A673 (cell line): ENCODE results near the gene DSTN. TPM values are rescaled to one million over a fixed set of nuclear protein-coding genes. Genes with fewer than 3 reads are reported as not detected.

Experiments
- BruUV-seq: library from RNA; stranded (reverse); fragments of 400-500 nt; replicated peaks from 2 replicates; lab custom pipeline; 2021; lab: Mats Ljungman, UMichigan
- CTCF ChIA-PET: fragments of 300-600 bp; sonication (Branson Sonifier 250); formaldehyde crosslinking; loops from one replicate; lab custom pipeline; 2022; ENCODE audit warnings: antibody characterized with exemption; lab: Charles Lee
- POLR2A ChIA-PET: fragments of 300-600 bp; sonication (Branson Sonifier 250); formaldehyde crosslinking; loops from one replicate; lab custom pipeline; 2022; ENCODE audit warnings: antibody characterized with exemption; ENCODE audit not compliant: low non-redundant PET; lab: Charles Lee
- DNase-seq: peaks from one replicate; pipeline ENCODE4 v3.0.0-alpha.2; 2015; ENCODE audit warnings: low spot score
- H3K27ac ChIP-seq: fragments of 200-600 bp; sonication (generic); 2 replicates; pipeline ENCODE4 v1.5.1; 2016; ENCODE audit warnings: mixed run types, low read depth, mild to moderate bottlenecking, mixed read lengths, antibody characterized with exemption, low read length; ENCODE audit not compliant: poor library complexity, severe bottlenecking
- H3K27me3 ChIP-seq: fragments of 200-600 bp; sonication (generic); replicated peaks from 2 replicates; pipeline ENCODE4 v1.6.1; 2017; ENCODE audit warnings: mixed run types, low read depth, mild to moderate bottlenecking, mixed read lengths, antibody characterized with exemption, low read length; ENCODE audit not compliant: insufficient read depth, poor library complexity
- H3K36me3 ChIP-seq: fragments of 200-600 bp; sonication (generic); 2 replicates; pipeline ENCODE4 v1.6.1; 2016; ENCODE audit warnings: mixed run types, mild to moderate bottlenecking, mixed read lengths, antibody characterized with exemption, low read length; ENCODE audit not compliant: insufficient read depth, poor library complexity, severe bottlenecking
- H3K4me1 ChIP-seq: fragments of 200-600 bp; sonication (generic); 2 replicates; pipeline ENCODE4 v1.6.1; 2017; ENCODE audit warnings: mixed run types, mild to moderate bottlenecking, mixed read lengths, antibody characterized with exemption, low read length; ENCODE audit not compliant: insufficient read depth, poor library complexity, severe bottlenecking
- H3K4me3 ChIP-seq: fragments of 200-600 bp; sonication (generic); 2 replicates; pipeline ENCODE4 v1.5.1; 2016; ENCODE audit warnings: low read depth, mixed run types, mild to moderate bottlenecking, mixed read lengths, low read length; ENCODE audit not compliant: poor library complexity, severe bottlenecking
- H3K9me3 ChIP-seq: fragments of 200-600 bp; sonication (generic); 2 replicates; pipeline ENCODE4 v1.6.1; 2016; ENCODE audit warnings: mixed run types, low read depth, mild to moderate bottlenecking, mixed read lengths, antibody characterized with exemption, low read length; ENCODE audit not compliant: poor library complexity, severe bottlenecking
- EZH2 ChIP-seq: fragments of 200-600 bp; sonication (generic); IDR thresholded peaks from 2 replicates; pipeline ENCODE4 v1.6.1; 2017; ENCODE audit warnings: borderline replicate concordance, low read depth, mild to moderate bottlenecking, mixed read lengths, antibody characterized with exemption, low read length; ENCODE audit not compliant: poor library complexity, severe bottlenecking
- intact Hi-C: fragments of 100-400 bp; cut with micrococcal nuclease; formaldehyde crosslinking; loops from one replicate; pipeline ENCODE4 v1.10.0; 2022; ENCODE audit not compliant: unreplicated experiment
- total RNA-seq: library from RNA; stranded (reverse); gene quantifications from 2 replicates; pipeline ENCODE4 v1.2.3, GENCODE V29; 2021
- TF ChIP-seq, protein P1 (sequence below): fragments of 300-800, 200-600 bp; sonication (generic); conservative IDR thresholded peaks from 2 replicates; pipeline ENCODE4 v1.5.1; 2017; ENCODE audit warnings: low read depth, mild to moderate bottlenecking, antibody characterized with exemption, low read length, moderate library complexity, mixed read lengths

Gene DSTN
- total RNA-seq, 1 experiment from 2014 or later: 159 TPM

DNA sequence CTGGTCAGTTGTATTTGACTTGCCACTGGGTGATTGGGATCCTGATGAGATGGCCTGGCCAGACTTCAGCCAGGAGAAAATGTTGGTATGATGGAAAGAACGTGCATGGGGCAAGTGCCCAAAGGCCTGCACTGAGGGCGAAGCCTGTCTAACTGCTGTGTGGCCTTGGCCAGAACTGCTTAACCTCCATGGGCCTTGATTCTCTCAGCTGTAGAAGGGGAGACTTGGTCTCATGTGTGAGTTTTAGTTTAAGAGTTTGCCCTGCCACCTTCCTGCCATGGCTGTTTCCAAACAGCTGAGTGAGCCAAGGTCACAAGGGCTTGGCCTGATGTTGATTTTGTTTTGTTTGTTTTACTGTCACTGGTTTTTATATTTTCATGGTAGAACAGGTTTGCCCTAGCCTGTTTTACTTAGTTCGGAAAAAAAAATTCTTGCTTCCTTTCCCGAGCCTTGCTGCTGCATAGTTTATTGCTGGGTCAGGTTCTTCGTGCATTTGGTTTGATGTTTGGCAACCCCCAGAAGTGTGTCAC lies 35.3 kb downstream of the DSTN start:
- POLR2A ChIA-PET: no interaction called here
- H3K4me3 ChIP-seq: no peak overlapping the region
- H3K27me3 ChIP-seq: no peaks in the 10 kb centered on the region
- no peak for TF ChIP-seq EZH2
- TF ChIP-seq, protein P1, sequence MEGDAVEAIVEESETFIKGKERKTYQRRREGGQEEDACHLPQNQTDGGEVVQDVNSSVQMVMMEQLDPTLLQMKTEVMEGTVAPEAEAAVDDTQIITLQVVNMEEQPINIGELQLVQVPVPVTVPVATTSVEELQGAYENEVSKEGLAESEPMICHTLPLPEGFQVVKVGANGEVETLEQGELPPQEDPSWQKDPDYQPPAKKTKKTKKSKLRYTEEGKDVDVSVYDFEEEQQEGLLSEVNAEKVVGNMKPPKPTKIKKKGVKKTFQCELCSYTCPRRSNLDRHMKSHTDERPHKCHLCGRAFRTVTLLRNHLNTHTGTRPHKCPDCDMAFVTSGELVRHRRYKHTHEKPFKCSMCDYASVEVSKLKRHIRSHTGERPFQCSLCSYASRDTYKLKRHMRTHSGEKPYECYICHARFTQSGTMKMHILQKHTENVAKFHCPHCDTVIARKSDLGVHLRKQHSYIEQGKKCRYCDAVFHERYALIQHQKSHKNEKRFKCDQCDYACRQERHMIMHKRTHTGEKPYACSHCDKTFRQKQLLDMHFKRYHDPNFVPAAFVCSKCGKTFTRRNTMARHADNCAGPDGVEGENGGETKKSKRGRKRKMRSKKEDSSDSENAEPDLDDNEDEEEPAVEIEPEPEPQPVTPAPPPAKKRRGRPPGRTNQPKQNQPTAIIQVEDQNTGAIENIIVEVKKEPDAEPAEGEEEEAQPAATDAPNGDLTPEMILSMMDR: no peak
- H3K4me1 ChIP-seq: peaks cover 6% of the 10 kb centered on the region
- CTCF ChIA-PET: no interaction called here
- intact Hi-C loops: no loop called here
- H3K36me3 ChIP-seq: no peaks in the 10 kb centered on the region
- no TSS peak for BruUV-seq
- H3K27ac ChIP-seq: no peak overlapping the region
- H3K9me3 ChIP-seq: no peaks in the 10 kb centered on the region
- no peak for DNase-seq

DNA sequence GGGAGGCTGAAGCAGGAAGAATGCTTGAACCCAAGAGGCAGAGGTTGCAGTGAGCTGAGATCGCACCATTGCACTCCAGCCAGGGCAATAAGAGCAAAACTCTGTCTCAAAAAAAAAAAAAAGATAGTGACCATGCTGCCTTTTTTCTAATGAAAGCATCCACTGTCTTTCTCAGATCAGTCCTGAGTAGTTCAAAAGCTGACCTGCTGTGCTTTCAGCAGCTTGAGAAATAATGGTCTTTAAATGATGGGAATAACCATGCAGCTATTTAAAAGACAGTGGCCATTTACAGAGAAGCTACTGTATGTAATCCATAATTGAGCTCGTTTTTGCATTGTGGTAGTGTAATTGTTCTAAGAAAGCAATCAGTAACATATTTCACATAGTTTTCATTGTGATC lies 36.1 kb downstream of the DSTN start:
- TF ChIP-seq, protein P1: no peak
- H3K27ac ChIP-seq: no peak overlapping the region
- H3K36me3 ChIP-seq: no peaks in the 10 kb centered on the region
- H3K27me3 ChIP-seq: no peaks in the 10 kb centered on the region
- DNase-seq: no peak
- no peak overlapping the region for H3K4me3 ChIP-seq
- ChIA-PET CTCF (interaction anchor here (0.5 kb wide), 1 partner anchor 107 kb away, joined by 20 read pairs; no protein-coding TSS in a partner anchor), POLR2A (no interaction called here)
- no TSS peak for BruUV-seq
- H3K9me3 ChIP-seq: no peaks in the 10 kb centered on the region
- intact Hi-C loops: no loop called here
- no peaks in the 10 kb centered on the region for H3K4me1 ChIP-seq

DNA sequence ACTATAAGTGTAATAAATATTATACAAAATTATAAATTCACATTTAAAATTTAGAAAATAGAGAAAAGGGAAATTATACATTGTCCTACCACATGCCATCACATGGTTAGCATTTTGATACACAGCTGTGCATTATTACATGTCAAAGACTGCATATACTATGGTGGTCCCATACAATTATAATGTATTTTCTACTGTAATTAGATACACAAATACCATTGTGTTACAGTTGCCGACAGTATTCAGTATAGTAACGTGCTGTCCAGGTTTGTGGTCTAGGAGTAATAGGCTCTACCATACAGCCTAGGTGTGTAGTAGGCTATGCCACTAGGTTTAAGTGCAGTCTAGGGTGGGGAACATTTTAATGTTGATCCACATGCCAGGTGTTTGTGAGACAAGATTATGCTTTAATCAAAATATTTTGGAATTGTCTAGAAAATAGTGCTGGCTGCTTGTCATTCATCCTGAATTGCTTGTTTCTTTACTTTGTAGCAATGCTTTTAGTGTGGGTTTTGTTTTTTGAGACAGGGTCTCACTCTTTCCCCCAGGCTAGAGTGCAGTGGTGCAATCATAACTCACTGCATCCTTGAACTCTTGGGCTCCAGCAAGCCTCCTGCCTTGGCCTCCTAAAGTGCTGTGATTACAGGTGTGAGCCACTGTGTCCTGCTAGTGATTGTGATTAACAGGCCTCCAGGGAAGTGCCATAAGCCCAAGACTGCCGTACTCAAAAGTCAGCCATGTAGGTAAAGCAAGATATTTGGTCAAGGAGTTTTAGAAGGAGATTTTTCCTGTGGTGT lies 39.0 kb downstream of the DSTN start:
- Histone ChIP-seq H3K36me3 (no peaks in the 10 kb centered on the region), H3K4me1 (no peaks in the 10 kb centered on the region), H3K27ac (no peak overlapping the region), H3K4me3 (no peak overlapping the region), H3K27me3 (no peaks in the 10 kb centered on the region), H3K9me3 (no peaks in the 10 kb centered on the region)
- ChIA-PET CTCF (no interaction called here), POLR2A (no interaction called here)
- TF ChIP-seq, protein P1: no peak
- TF ChIP-seq EZH2: no peak
- intact Hi-C loops: no loop called here
- BruUV-seq: no TSS peak
- DNase-seq: no peak
